Neural cell (in vitro differentiated cells): ENCODE measurements around the gene TPH2. TPM values are rescaled to one million over a fixed set of nuclear protein-coding genes. Genes with fewer than 3 reads are reported as not detected.

Experiments used
- H2AFZ ChIP-seq: fragments of 200-600, 300-800 bp; sonication (generic), shearing (Covaris generic); 2 replicates; pipeline ENCODE4 v1.6.0; 2014; ENCODE audit warnings: low read depth, mild to moderate bottlenecking, antibody characterized with exemption, low read length, moderate library complexity
- H3F3A ChIP-seq: fragments of 200-600 bp; shearing (Covaris generic); 2 replicates; pipeline ENCODE4 v1.6.1; 2016; ENCODE audit warnings: mild to moderate bottlenecking, moderate library complexity, mixed read lengths, antibody characterized with exemption, low read length; ENCODE audit not compliant: insufficient read depth, poor library complexity, severe bottlenecking
- H3K27ac ChIP-seq: fragments of 200-600, 300-800 bp; sonication (generic), shearing (Covaris generic); 2 replicates; pipeline ENCODE4 v1.5.1; 2014; ENCODE audit warnings: mild to moderate bottlenecking, low read length, moderate library complexity
- H3K27me3 ChIP-seq: fragments of 300-800, 200-600 bp; sonication (generic), shearing (Covaris generic); 2 replicates; pipeline ENCODE4 v1.6.0; 2014; ENCODE audit warnings: mild to moderate bottlenecking, low read depth, low read length, moderate library complexity; ENCODE audit not compliant: insufficient read depth
- H3K36me3 ChIP-seq: fragments of 300-800, 200-600 bp; sonication (generic), shearing (Covaris generic); 2 replicates; pipeline ENCODE4 v1.5.1; 2014; ENCODE audit warnings: mild to moderate bottlenecking, antibody characterized with exemption, low read length, moderate library complexity; ENCODE audit not compliant: insufficient read depth
- H3K4me2 ChIP-seq: fragments of 300-800, 200-600 bp; sonication (generic), shearing (Covaris generic); 2 replicates; pipeline ENCODE4 v1.6.0; 2014; ENCODE audit warnings: mild to moderate bottlenecking, low read length
- H3K4me3 ChIP-seq: fragments of 300-800, 200-600 bp; sonication (generic), shearing (Covaris generic); 2 replicates; pipeline ENCODE4 v1.5.1; 2014; ENCODE audit warnings: mild to moderate bottlenecking, low read length, moderate library complexity
- H3K79me2 ChIP-seq: fragments of 200-600 bp; shearing (Covaris generic); replicated peaks from 2 replicates; pipeline ENCODE4 v1.6.0; 2014; ENCODE audit warnings: mild to moderate bottlenecking, low read length, moderate library complexity; ENCODE audit not compliant: insufficient read depth
- H3K9ac ChIP-seq: fragments of 300-800, 200-600 bp; sonication (generic), shearing (Covaris generic); 2 replicates; pipeline ENCODE4 v1.6.1; 2016; ENCODE audit warnings: mild to moderate bottlenecking, low read length, mixed read lengths
- H3K9me2 ChIP-seq: fragments of 200-600 bp; shearing (Covaris generic); 2 replicates; pipeline ENCODE4 v1.6.1; 2016; ENCODE audit warnings: mild to moderate bottlenecking, low read length, mixed read lengths; ENCODE audit not compliant: insufficient read depth
- H3K9me3 ChIP-seq: fragments of 200-600, 300-800 bp; sonication (generic), shearing (Covaris generic); 2 replicates; pipeline ENCODE4 v1.6.1; 2016; ENCODE audit warnings: mild to moderate bottlenecking, mixed run types, low read length, moderate library complexity, mixed read lengths
- H4K20me1 ChIP-seq: fragments of 200-600 bp; shearing (Covaris generic); 2 replicates; pipeline ENCODE4 v1.6.1; 2016; ENCODE audit warnings: mild to moderate bottlenecking, mixed run types; ENCODE audit not compliant: insufficient read depth
- EP300 ChIP-seq: fragments of 450-650 bp; conservative IDR thresholded peaks from 2 replicates; pipeline ENCODE4 v1.6.1; 2014; ENCODE audit warnings: antibody characterized with exemption, mild to moderate bottlenecking, moderate library complexity; ENCODE audit not compliant: poor library complexity, severe bottlenecking
- EZH2 ChIP-seq: fragments of 200-600, 300-800 bp; shearing (Covaris generic), sonication (generic); IDR thresholded peaks from 2 replicates; pipeline ENCODE4 v1.6.1; 2014; ENCODE audit warnings: antibody characterized with exemption, low read length, borderline replicate concordance, mild to moderate bottlenecking; ENCODE audit not compliant: insufficient read depth, poor library complexity, severe bottlenecking
- MXI1 ChIP-seq: fragments of 450-650 bp; conservative IDR thresholded peaks from 2 replicates; pipeline ENCODE4 v1.6.1; 2014; ENCODE audit warnings: antibody characterized with exemption, mild to moderate bottlenecking; ENCODE audit not compliant: poor library complexity, severe bottlenecking
- POLR2AphosphoS5 ChIP-seq: IDR thresholded peaks from 2 replicates; pipeline ENCODE4 v1.6.1; 2012
- RAD21 ChIP-seq: fragments of 450-650 bp; conservative IDR thresholded peaks from 2 replicates; pipeline ENCODE4 v1.6.1; 2014; ENCODE audit warnings: antibody characterized with exemption, mild to moderate bottlenecking, moderate library complexity
- SMC3 ChIP-seq: fragments of 450-650 bp; conservative IDR thresholded peaks from 2 replicates; pipeline ENCODE4 v1.6.1; 2014; ENCODE audit warnings: antibody characterized with exemption, mild to moderate bottlenecking, moderate library complexity; ENCODE audit not compliant: poor library complexity
- TAF1 ChIP-seq: IDR thresholded peaks from 2 replicates; pipeline ENCODE4 v1.6.1; 2012; ENCODE audit warnings: low read depth
- polyA plus RNA-seq: library from polyadenylated mRNA; depleted of rRNA; stranded (reverse); fragments of >200 nt; gene quantifications from 2 replicates; pipeline ENCODE4 v1.2.3, GENCODE V29; 2014
- TF ChIP-seq, protein P1 (sequence below): IDR thresholded peaks from 2 replicates; pipeline ENCODE4 v1.6.1; 2012; ENCODE audit warnings: borderline replicate concordance
- TF ChIP-seq, protein P2 (sequence below): fragments of 450-650 bp; IDR thresholded peaks from 2 replicates; pipeline ENCODE4 v1.5.1; 2014; ENCODE audit warnings: antibody characterized with exemption, mild to moderate bottlenecking, moderate library complexity; ENCODE audit not compliant: poor library complexity, severe bottlenecking

The TPH2 gene
- polyA plus RNA-seq, 1 donor from 2014 or later: 0.33 TPM

DNA sequence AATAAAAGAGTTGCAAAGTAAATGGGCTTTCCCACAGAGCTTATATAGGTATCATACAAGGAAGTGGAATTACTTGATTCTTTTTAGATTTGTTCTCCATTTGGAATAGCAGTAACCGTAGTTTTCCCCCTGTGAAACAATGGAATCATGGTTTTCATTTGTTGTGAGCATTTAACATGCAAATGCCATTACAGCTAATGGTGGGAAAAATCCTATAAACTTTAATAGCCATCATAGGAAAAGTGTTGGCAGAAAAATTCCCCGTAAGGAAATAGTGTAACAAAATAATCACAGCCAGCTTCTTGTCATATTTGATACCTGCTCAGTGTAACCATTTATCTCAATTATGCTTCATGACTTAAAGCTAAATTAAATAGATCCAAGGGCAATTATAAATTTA is 95.3 kb downstream of the TPH2 start:
- no peak overlapping the region for H3K4me2 ChIP-seq
- no peak overlapping the region for H3K4me3 ChIP-seq
- H3F3A ChIP-seq: peaks cover 3% of the 10 kb centered on the region
- H4K20me1 ChIP-seq: no peaks in the 10 kb centered on the region
- no peaks in the 10 kb centered on the region for H3K36me3 ChIP-seq
- no peak overlapping the region for H3K9ac ChIP-seq
- H3K27ac ChIP-seq: no peak overlapping the region
- H3K9me3 ChIP-seq: no peaks in the 10 kb centered on the region
- H2AFZ ChIP-seq: no peak overlapping the region
- TF ChIP-seq SMC3 (no peak), MXI1 (no peak), RAD21 (no peak), EP300 (no peak), POLR2AphosphoS5 (no peak), EZH2 (no peak), TAF1 (no peak)
- TF ChIP-seq, protein P1, sequence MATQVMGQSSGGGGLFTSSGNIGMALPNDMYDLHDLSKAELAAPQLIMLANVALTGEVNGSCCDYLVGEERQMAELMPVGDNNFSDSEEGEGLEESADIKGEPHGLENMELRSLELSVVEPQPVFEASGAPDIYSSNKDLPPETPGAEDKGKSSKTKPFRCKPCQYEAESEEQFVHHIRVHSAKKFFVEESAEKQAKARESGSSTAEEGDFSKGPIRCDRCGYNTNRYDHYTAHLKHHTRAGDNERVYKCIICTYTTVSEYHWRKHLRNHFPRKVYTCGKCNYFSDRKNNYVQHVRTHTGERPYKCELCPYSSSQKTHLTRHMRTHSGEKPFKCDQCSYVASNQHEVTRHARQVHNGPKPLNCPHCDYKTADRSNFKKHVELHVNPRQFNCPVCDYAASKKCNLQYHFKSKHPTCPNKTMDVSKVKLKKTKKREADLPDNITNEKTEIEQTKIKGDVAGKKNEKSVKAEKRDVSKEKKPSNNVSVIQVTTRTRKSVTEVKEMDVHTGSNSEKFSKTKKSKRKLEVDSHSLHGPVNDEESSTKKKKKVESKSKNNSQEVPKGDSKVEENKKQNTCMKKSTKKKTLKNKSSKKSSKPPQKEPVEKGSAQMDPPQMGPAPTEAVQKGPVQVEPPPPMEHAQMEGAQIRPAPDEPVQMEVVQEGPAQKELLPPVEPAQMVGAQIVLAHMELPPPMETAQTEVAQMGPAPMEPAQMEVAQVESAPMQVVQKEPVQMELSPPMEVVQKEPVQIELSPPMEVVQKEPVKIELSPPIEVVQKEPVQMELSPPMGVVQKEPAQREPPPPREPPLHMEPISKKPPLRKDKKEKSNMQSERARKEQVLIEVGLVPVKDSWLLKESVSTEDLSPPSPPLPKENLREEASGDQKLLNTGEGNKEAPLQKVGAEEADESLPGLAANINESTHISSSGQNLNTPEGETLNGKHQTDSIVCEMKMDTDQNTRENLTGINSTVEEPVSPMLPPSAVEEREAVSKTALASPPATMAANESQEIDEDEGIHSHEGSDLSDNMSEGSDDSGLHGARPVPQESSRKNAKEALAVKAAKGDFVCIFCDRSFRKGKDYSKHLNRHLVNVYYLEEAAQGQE: no peak
- TF ChIP-seq, protein P2, sequence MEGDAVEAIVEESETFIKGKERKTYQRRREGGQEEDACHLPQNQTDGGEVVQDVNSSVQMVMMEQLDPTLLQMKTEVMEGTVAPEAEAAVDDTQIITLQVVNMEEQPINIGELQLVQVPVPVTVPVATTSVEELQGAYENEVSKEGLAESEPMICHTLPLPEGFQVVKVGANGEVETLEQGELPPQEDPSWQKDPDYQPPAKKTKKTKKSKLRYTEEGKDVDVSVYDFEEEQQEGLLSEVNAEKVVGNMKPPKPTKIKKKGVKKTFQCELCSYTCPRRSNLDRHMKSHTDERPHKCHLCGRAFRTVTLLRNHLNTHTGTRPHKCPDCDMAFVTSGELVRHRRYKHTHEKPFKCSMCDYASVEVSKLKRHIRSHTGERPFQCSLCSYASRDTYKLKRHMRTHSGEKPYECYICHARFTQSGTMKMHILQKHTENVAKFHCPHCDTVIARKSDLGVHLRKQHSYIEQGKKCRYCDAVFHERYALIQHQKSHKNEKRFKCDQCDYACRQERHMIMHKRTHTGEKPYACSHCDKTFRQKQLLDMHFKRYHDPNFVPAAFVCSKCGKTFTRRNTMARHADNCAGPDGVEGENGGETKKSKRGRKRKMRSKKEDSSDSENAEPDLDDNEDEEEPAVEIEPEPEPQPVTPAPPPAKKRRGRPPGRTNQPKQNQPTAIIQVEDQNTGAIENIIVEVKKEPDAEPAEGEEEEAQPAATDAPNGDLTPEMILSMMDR: no peak
- H3K27me3 ChIP-seq: no peaks in the 10 kb centered on the region
- H3K79me2 ChIP-seq: no peaks in the 10 kb centered on the region
- no peaks in the 10 kb centered on the region for H3K9me2 ChIP-seq

DNA sequence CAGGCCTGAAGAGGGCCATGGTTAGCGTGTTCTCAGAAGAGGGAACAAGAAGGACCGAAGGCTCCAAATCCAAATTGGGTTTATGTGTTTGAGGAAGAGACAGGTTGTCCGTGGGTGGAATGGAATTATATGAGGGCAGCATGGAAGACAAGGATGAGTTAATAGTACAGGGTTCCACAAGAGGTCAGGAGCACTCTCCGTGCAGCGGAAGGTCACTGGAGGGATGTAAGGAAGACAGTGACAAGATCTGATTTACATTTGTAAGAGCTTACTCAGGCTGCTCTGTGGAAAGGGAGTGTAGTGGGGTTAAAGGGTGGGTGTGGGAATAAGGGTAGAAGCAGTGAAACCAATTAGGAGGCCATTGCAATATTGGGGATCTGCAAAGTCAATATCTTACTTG is 97.0 kb downstream of the TPH2 start:
- no peak overlapping the region for H3K9ac ChIP-seq
- no peak overlapping the region for H3K27ac ChIP-seq
- H3K27me3 ChIP-seq: no peaks in the 10 kb centered on the region
- peaks cover 4% of the 10 kb centered on the region for H3K9me3 ChIP-seq
- no peaks in the 10 kb centered on the region for H3K9me2 ChIP-seq
- no peak overlapping the region for H2AFZ ChIP-seq
- no peaks in the 10 kb centered on the region for H3K36me3 ChIP-seq
- peaks cover 3% of the 10 kb centered on the region for H3F3A ChIP-seq
- H3K4me2 ChIP-seq: no peak overlapping the region
- TF ChIP-seq SMC3 (no peak), TAF1 (no peak), POLR2AphosphoS5 (no peak), EZH2 (no peak)
- TF ChIP-seq, protein P1: no peak
- TF ChIP-seq, protein P2: no peak
- H3K4me3 ChIP-seq: no peak overlapping the region
- H4K20me1 ChIP-seq: no peaks in the 10 kb centered on the region
- H3K79me2 ChIP-seq: no peaks in the 10 kb centered on the region
